ENCODE results near the gene IL36A. TPM values are rescaled to one million over a fixed set of nuclear protein-coding genes. Genes with fewer than 3 reads are reported as not detected.

IL36A gene
- total and polyA plus RNA-seq, 7 donors, result not detected

- Histone ChIP-seq H3K27me3 (peaks cover 0 to 4% (median 0%) of the 10 kb centered on the region in 3 donors), H3K27ac (no peak overlapping the region), H3K9me3 (no peaks in the 10 kb centered on the region), H3K4me3 (no peak overlapping the region), H3K36me3 (no peaks in the 10 kb centered on the region), H3K4me1 (no peaks in the 10 kb centered on the region)
- whole genome bisulfite sequencing, 2 donors, result 5 to 61% methylated on average over 1 of the region's 1 CpG
- TF ChIP-seq, protein P1, sequence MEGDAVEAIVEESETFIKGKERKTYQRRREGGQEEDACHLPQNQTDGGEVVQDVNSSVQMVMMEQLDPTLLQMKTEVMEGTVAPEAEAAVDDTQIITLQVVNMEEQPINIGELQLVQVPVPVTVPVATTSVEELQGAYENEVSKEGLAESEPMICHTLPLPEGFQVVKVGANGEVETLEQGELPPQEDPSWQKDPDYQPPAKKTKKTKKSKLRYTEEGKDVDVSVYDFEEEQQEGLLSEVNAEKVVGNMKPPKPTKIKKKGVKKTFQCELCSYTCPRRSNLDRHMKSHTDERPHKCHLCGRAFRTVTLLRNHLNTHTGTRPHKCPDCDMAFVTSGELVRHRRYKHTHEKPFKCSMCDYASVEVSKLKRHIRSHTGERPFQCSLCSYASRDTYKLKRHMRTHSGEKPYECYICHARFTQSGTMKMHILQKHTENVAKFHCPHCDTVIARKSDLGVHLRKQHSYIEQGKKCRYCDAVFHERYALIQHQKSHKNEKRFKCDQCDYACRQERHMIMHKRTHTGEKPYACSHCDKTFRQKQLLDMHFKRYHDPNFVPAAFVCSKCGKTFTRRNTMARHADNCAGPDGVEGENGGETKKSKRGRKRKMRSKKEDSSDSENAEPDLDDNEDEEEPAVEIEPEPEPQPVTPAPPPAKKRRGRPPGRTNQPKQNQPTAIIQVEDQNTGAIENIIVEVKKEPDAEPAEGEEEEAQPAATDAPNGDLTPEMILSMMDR (IDR thresholded peaks at IDR 0.05), result no peak
- no peak for TF ChIP-seq POLR2A (IDR thresholded peaks at IDR 0.05)
- no peak for TF ChIP-seq POLR2AphosphoS5 (IDR thresholded peaks at IDR 0.05)
- TF ChIP-seq EP300 (IDR thresholded peaks at IDR 0.05), result no peak
- no peak for DNase-seq
- intact Hi-C loops (cut with DNase I), result no loop called here
Measured at GRCh38 chr2:113056521-113056920, 51.3 kb downstream of the IL36A start.

DNA sequence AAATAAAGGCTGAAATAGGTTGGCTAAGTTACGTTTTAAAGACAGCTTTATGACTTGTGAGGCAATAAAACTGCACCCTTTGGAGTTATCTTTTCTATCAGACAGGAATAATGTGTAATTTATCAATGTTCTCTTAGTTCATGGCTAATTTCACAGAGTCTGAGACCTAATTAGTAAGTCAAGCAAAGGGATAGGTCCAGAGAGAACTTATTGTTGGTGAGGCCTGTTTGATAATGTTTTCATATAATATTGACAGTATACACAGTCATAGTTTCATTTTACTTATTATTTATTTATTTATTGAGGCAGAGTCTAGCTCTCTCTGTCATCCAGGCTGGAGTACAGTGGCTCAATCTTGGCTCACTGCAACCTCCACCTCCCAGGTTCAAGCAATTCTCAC is 51.9 kb downstream of the IL36A start:
- intact Hi-C loops (cut with DNase I), result no loop called here
- WGBS, 2 donors, result 10 to 52% methylated on average over 1 of the region's 1 CpG

More for the DNA sequence above, 51.9 kb downstream of the IL36A start:
- H3K4me1 ChIP-seq, result no peaks in the 10 kb centered on the region
- TF ChIP-seq, protein P1 (IDR thresholded peaks at IDR 0.05), result no peak
- TF ChIP-seq POLR2AphosphoS5 (IDR thresholded peaks at IDR 0.05), result no peak
- no peak for TF ChIP-seq EP300 (IDR thresholded peaks at IDR 0.05)
- no peak for TF ChIP-seq POLR2A (IDR thresholded peaks at IDR 0.05)
- H3K9me3 ChIP-seq, result no peaks in the 10 kb centered on the region
- DNase-seq, result no peak
- peaks cover 0 to 4% (median 0%) of the 10 kb centered on the region in 3 donors for H3K27me3 ChIP-seq
- H3K36me3 ChIP-seq, result no peaks in the 10 kb centered on the region
- no peak overlapping the region for H3K27ac ChIP-seq
- H3K4me3 ChIP-seq, result no peak overlapping the region

Small RNA genes lying within 50 kb of the gene (small RNA-seq; reads per million reads assigned to genes)
- 0 reads per million in 3 donors for gene HMGN2P23

Other genes starting within 250 kb of the IL36A start
- gene CKAP2L, start 240.8 kb upstream of the IL36A start, total RNA-seq, result under 1 TPM in 2 of 4 donors, not detected in 2; 0.28 to 0.54 TPM
- gene CKAP2L, start 240.8 kb upstream of the IL36A start, polyA plus RNA-seq, result 1 to 10 TPM in 2 of 3 donors, under 1 TPM in 1; under 0.01 to 3.0 (median 2.3) TPM
- gene IL1A, start 221.0 kb upstream of the IL36A start, total RNA-seq, result not detected
- gene IL1A, start 221.0 kb upstream of the IL36A start, polyA plus RNA-seq, result under 1 TPM in 2 of 3 donors, not detected in 1; 0.46 to 0.73 TPM
- gene IL1B, start 168.7 kb upstream of the IL36A start, total RNA-seq, result 1 to 10 TPM in 1 of 4 donors, under 1 TPM in 2, not detected in 1; 0.55 to 3.8 (median 0.66) TPM
- gene IL1B, start 168.7 kb upstream of the IL36A start, polyA plus RNA-seq, result 10 to 100 TPM in 1 of 3 donors, 1 to 10 TPM in 2; 6.0 to 32.4 (median 8.5) TPM
- not detected for gene IL37, start 94.3 kb upstream of the IL36A start, total RNA-seq
- gene IL37, start 94.3 kb upstream of the IL36A start, polyA plus RNA-seq, result 1 to 10 TPM in 1 of 3 donors, not detected in 2; 1.3 TPM
- gene IL36G, start 27.5 kb upstream of the IL36A start, total RNA-seq, result not detected
- gene IL36G, start 27.5 kb upstream of the IL36A start, polyA plus RNA-seq, result under 1 TPM in 1 of 3 donors, not detected in 2; 0.17 TPM
- not detected for gene IL36B, start 47.4 kb downstream of the IL36A start, total RNA-seq
- gene IL36B, start 47.4 kb downstream of the IL36A start, polyA plus RNA-seq, result not detected
- not detected for gene IL36RN, start 53.7 kb downstream of the IL36A start, total RNA-seq
- under 1 TPM in 1 of 3 donors, not detected in 2; 0.03 TPM for gene IL36RN, start 53.7 kb downstream of the IL36A start, polyA plus RNA-seq
- gene IL1F10, start 62.5 kb downstream of the IL36A start, total RNA-seq, result not detected
- not detected for gene IL1F10, start 62.5 kb downstream of the IL36A start, polyA plus RNA-seq
- 1 to 10 TPM in 1 of 4 donors, under 1 TPM in 1, not detected in 2; 0.55 to 1.6 TPM for gene IL1RN, start 122.1 kb downstream of the IL36A start, total RNA-seq
- 10 to 100 TPM in 2 of 3 donors, 1 to 10 TPM in 1; 6.6 to 19.9 (median 11.1) TPM for gene IL1RN, start 122.1 kb downstream of the IL36A start, polyA plus RNA-seq
- 1 to 10 TPM; 1.4 to 6.6 (median 2.0) TPM for gene PSD4, start 168.5 kb downstream of the IL36A start, total RNA-seq
- gene PSD4, start 168.5 kb downstream of the IL36A start, polyA plus RNA-seq, result 10 to 100 TPM; 15.0 to 51.6 (median 22.9) TPM

Measured in sigmoid colon (tissue), 7 donors.